A673 (cell line): ENCODE results near the gene NRXN3. TPM values are rescaled to one million over a fixed set of nuclear protein-coding genes. Genes with fewer than 3 reads are reported as not detected.

ENCODE experiments used
- BruUV-seq: library from RNA; stranded (reverse); fragments of 400-500 nt; replicated peaks from 2 replicates; lab custom pipeline; 2021; lab: Mats Ljungman, UMichigan
- CTCF ChIA-PET: fragments of 300-600 bp; sonication (Branson Sonifier 250); formaldehyde crosslinking; loops from one replicate; lab custom pipeline; 2022; ENCODE audit warnings: antibody characterized with exemption; lab: Charles Lee
- POLR2A ChIA-PET: fragments of 300-600 bp; sonication (Branson Sonifier 250); formaldehyde crosslinking; loops from one replicate; lab custom pipeline; 2022; ENCODE audit warnings: antibody characterized with exemption; ENCODE audit not compliant: low non-redundant PET; lab: Charles Lee
- DNase-seq: peaks from one replicate; pipeline ENCODE4 v3.0.0-alpha.2; 2015; ENCODE audit warnings: low spot score
- H3K27ac ChIP-seq: fragments of 200-600 bp; sonication (generic); 2 replicates; pipeline ENCODE4 v1.5.1; 2016; ENCODE audit warnings: mixed run types, low read depth, mild to moderate bottlenecking, mixed read lengths, antibody characterized with exemption, low read length; ENCODE audit not compliant: poor library complexity, severe bottlenecking
- H3K27me3 ChIP-seq: fragments of 200-600 bp; sonication (generic); replicated peaks from 2 replicates; pipeline ENCODE4 v1.6.1; 2017; ENCODE audit warnings: mixed run types, low read depth, mild to moderate bottlenecking, mixed read lengths, antibody characterized with exemption, low read length; ENCODE audit not compliant: insufficient read depth, poor library complexity
- H3K36me3 ChIP-seq: fragments of 200-600 bp; sonication (generic); 2 replicates; pipeline ENCODE4 v1.6.1; 2016; ENCODE audit warnings: mixed run types, mild to moderate bottlenecking, mixed read lengths, antibody characterized with exemption, low read length; ENCODE audit not compliant: insufficient read depth, poor library complexity, severe bottlenecking
- H3K4me1 ChIP-seq: fragments of 200-600 bp; sonication (generic); 2 replicates; pipeline ENCODE4 v1.6.1; 2017; ENCODE audit warnings: mixed run types, mild to moderate bottlenecking, mixed read lengths, antibody characterized with exemption, low read length; ENCODE audit not compliant: insufficient read depth, poor library complexity, severe bottlenecking
- H3K4me3 ChIP-seq: fragments of 200-600 bp; sonication (generic); 2 replicates; pipeline ENCODE4 v1.5.1; 2016; ENCODE audit warnings: low read depth, mixed run types, mild to moderate bottlenecking, mixed read lengths, low read length; ENCODE audit not compliant: poor library complexity, severe bottlenecking
- H3K9me3 ChIP-seq: fragments of 200-600 bp; sonication (generic); 2 replicates; pipeline ENCODE4 v1.6.1; 2016; ENCODE audit warnings: mixed run types, low read depth, mild to moderate bottlenecking, mixed read lengths, antibody characterized with exemption, low read length; ENCODE audit not compliant: poor library complexity, severe bottlenecking
- CTCF ChIP-seq: fragments of 300-800, 200-600 bp; sonication (generic); conservative IDR thresholded peaks from 2 replicates; pipeline ENCODE4 v1.5.1; 2017; ENCODE audit warnings: low read depth, mild to moderate bottlenecking, antibody characterized with exemption, low read length, moderate library complexity, mixed read lengths
- EZH2 ChIP-seq: fragments of 200-600 bp; sonication (generic); IDR thresholded peaks from 2 replicates; pipeline ENCODE4 v1.6.1; 2017; ENCODE audit warnings: borderline replicate concordance, low read depth, mild to moderate bottlenecking, mixed read lengths, antibody characterized with exemption, low read length; ENCODE audit not compliant: poor library complexity, severe bottlenecking
- intact Hi-C: fragments of 100-400 bp; cut with micrococcal nuclease; formaldehyde crosslinking; loops from one replicate; pipeline ENCODE4 v1.10.0; 2022; ENCODE audit not compliant: unreplicated experiment
- total RNA-seq: library from RNA; stranded (reverse); gene quantifications from 2 replicates; pipeline ENCODE4 v1.2.3, GENCODE V29; 2021

NRXN3 gene
- total RNA-seq, 1 experiment from 2014 or later: 0.21 TPM

- CTCF ChIA-PET: no interaction called here
- Histone ChIP-seq H3K4me3 (no peak overlapping the region), H3K9me3 (no peaks in the 10 kb centered on the region), H3K27me3 (peaks cover 3% of the 10 kb centered on the region), H3K27ac (no peak overlapping the region), H3K4me1 (no peaks in the 10 kb centered on the region), H3K36me3 (no peaks in the 10 kb centered on the region)
- POLR2A ChIA-PET: no interaction called here
- no peak for DNase-seq
- intact Hi-C loops: no loop called here
- TF ChIP-seq EZH2 (no peak), CTCF (no peak)
- no TSS peak for BruUV-seq
These were observed 1117.8 kb downstream of the NRXN3 start for GRCh38 chr14:79287976-79288375.

DNA sequence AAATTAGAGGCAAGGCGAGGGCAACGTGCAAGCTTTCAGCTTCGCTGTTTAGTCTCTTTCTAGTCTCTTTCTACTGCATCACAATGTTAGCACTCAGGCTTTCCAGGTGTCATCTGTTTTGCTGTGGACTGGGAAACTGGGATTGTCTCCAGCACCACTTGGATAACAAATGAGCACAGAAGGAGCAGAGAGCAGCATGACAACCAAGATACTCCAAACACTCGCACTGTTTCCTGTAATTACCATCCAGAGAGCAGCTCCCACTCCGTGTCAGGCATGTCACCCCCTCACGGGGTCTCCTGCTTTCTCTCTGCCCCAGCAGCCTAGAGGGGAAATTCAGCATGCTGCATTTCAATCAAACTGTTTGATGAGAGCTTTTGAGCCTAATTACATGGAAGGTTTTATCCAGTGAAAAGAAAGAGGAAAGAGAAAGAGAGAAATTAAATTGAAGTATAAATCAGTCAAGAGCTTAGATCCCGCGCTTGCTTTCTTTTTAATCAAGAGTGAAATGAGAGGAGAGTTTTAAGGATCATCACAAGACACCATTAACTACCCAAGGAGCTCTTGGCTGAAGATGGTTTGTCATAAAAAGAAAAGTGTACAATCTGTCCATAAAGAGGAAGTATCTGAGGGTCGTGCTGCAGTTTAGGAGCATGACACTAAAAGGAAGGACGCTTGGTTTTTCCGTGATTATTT lies 1123.5 kb downstream of the NRXN3 start:
- Histone ChIP-seq H3K36me3 (no peaks in the 10 kb centered on the region), H3K4me3 (no peak overlapping the region), H3K9me3 (no peaks in the 10 kb centered on the region), H3K4me1 (no peaks in the 10 kb centered on the region), H3K27ac (no peak overlapping the region), H3K27me3 (peaks cover 3% of the 10 kb centered on the region)
- POLR2A ChIA-PET: no interaction called here
- CTCF ChIA-PET: no interaction called here
- no peak for DNase-seq
- no peak for TF ChIP-seq CTCF
- no peak for TF ChIP-seq EZH2
- BruUV-seq: no TSS peak
- intact Hi-C loops: no loop called here

GRCh38 chr14:79294499-79294898 lies 1124.3 kb downstream of the NRXN3 start:
- H3K4me3 ChIP-seq: no peak overlapping the region
- ChIA-PET CTCF (no interaction called here), POLR2A (no interaction called here)
- TF ChIP-seq EZH2: no peak
- TF ChIP-seq CTCF: no peak
- no TSS peak for BruUV-seq
- no peak for DNase-seq
- intact Hi-C loops: no loop called here
- no peaks in the 10 kb centered on the region for H3K9me3 ChIP-seq
- H3K4me1 ChIP-seq: no peaks in the 10 kb centered on the region
- H3K27ac ChIP-seq: no peak overlapping the region
- H3K27me3 ChIP-seq: peaks cover 3% of the 10 kb centered on the region
- H3K36me3 ChIP-seq: no peaks in the 10 kb centered on the region
